PC-9 (cell line): ENCODE results near the gene ARHGAP22.

Source experiments
- CTCF ChIP-seq: fragments of 200-600 bp; sonication (generic); conservative IDR thresholded peaks from 2 replicates; pipeline ENCODE4 v1.6.1; 2017; ENCODE audit warnings: mixed run types, antibody characterized with exemption, mild to moderate bottlenecking, moderate library complexity
- EZH2 ChIP-seq: fragments of 200-600 bp; sonication (generic); IDR thresholded peaks from 2 replicates; pipeline ENCODE4 v1.8.0; 2017; ENCODE audit warnings: antibody characterized with exemption, low read depth

GRCh38 chr10:48609899-48610584 is 5.2 kb upstream of the ARHGAP22 start:
- TF ChIP-seq CTCF (no peak), EZH2 (no peak)
